Adipose tissue (tissue), 3 donors: ENCODE data around the gene AMH. TPM values are rescaled to one million over a fixed set of nuclear protein-coding genes. Genes with fewer than 3 reads are reported as not detected.
"Not testable (repeated sequence)": the region's sequence is repeated elsewhere in the genome, so short reads cannot be mapped to it uniquely, and the experiment has no call there.

ENCODE experiments used
- H3K27ac ChIP-seq: one replicate; pipeline ENCODE4 v1.5.1; 2013; ENCODE audit warnings: low read depth, low read length
- WGBS, 3 donors: extraction: QIAGEN DNeasy Blood & Tissue Kit; methylation state at CpG; one replicate each; pipeline ENCODE4 v1.1.7; 2013; 5-methylcytosine and 5-hydroxymethylcytosine counted together
- polyA plus RNA-seq, 3 donors: library from polyadenylated mRNA; stranded (reverse); fragments of 200-250 nt; gene quantifications; one replicate each; pipeline ENCODE4 v1.2.3, GENCODE V29; 2013
- donor health status: healthy with polysubstance abuse.
- donor health status: Bipolar disorder and iron deficiency.
- donor health status: healthy.

The AMH gene
- polyA plus RNA-seq = under 1 TPM; 0.45 to 0.67 (median 0.59) TPM

GRCh38 chr19:2249010-2249866, at the start of gene AMH:
AMH (plus strand) TSS chr19:2249323; CDS start chr19:2249333, 10 bp downstream.
- no peak within 1 kb of the TSS for H3K27ac ChIP-seq
- 71 to 76% (median 74%) methylated on average over 26 to 27 of the region's 27 CpGs for WGBS, 3 donors

- 91 to 95% (median 93%) methylated on average over 35 to 37 of the region's 37 CpGs for WGBS, 3 donors
- H3K27ac ChIP-seq = no peak overlapping the region
Measured at GRCh38 chr19:2199861-2200623, 49.1 kb upstream of the AMH start.

- WGBS, 3 donors = 95 to 96% (median 96%) methylated on average over 50 of the region's 50 CpGs
- H3K27ac ChIP-seq = not testable (repeated sequence)
Measured at GRCh38 chr19:2200624-2201294, 48.4 kb upstream of the AMH start.

- H3K27ac ChIP-seq = no peak overlapping the region
- WGBS, 3 donors = 92 to 95% (median 94%) methylated on average over 21 of the region's 21 CpGs
Measured at GRCh38 chr19:2201473-2202148, 47.5 kb upstream of the AMH start.

DNA sequence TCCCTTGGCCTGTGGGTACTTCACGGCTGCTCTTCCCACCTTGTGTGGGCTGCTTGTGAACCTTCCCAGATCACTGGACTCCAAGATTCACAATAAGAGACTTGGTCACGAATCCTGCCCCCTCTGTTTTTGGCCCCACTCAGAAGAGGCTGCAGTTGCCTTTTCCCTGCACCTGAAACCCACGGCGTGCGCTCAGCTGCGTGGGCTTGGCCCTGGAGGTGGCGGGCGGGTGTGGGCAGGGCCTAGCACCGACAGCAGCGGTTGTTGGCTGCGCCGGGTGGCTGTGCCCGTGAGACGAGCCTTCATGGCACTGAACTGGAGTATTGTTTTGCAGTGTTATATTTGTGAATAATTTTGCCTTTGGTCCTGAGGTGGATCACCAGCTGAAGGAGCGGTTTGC, 46.8 kb upstream of the AMH start:
- H3K27ac ChIP-seq = no peak overlapping the region
- 91 to 95% (median 92%) methylated on average over 15 of the region's 15 CpGs for WGBS, 3 donors

- WGBS, 3 donors = 88 to 95% (median 94%) methylated on average over 15 of the region's 15 CpGs
- no peak overlapping the region for H3K27ac ChIP-seq
Measured at GRCh38 chr19:2207008-2207407, 42.1 kb upstream of the AMH start.

DNA sequence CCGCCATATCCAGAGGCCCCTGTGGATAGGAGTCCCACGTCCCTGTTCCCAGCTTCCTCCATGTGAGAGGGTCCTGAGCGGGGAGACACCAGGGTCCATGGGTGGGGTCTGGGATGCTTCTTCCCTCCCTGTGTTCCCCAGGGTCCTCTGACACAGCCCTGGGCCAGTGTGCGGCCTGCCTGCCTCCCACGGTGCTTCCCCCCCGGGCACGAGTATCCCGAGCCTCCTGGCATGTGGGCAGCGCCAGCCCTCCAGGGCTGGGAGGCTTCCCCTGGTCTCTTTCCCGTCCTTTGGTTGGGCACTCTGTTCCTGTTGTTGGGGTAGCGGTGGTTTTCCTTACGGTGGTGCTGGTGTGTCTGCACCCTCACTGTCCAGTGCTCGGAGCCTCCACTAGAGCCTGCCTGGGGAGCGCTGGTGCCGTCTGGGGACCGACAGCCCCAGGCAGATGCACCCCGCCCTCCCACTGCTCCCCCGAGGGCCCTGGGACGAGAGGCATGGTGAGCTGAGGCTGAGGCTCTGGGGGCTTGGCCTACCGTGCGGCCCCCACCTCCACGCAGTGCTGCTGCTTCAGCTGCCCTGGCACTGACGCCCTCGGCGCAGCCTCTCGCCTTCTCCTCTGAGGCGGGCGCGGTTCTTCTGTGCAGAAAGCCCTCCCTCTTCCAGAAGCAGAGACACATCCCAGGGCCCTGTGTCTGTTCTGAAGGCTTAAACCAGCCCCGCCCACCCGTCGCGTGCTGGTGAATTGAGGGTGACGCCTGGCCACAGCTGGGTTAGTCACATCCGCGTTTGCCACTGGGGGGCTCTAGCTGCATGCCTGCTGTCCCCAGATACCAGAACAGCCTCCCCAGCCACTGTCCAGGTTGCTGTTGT, 40.9 kb upstream of the AMH start:
- H3K27ac ChIP-seq = no peak overlapping the region
- 55 to 76% (median 63%) methylated on average over 35 to 36 of the region's 36 CpGs for WGBS, 3 donors

DNA sequence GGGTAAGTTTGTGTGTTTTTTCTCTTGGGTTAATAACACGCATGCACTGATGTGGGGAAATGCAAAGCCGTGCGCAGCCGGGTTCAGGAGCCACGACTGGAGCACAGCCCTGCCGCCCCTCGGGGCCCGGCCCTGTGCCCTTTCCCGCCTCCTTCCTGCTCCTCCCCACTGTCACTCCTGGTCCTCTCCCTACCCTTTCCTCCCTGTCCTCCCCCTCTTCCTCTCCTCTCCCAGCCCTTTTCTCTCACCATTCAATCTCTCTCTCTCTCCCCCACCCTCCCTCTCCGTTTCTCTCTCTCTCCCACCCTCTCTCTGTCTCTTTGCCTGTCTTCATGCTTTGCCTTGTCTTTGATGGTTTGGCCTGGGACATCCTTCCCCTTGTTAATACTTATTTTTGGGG, 40.1 kb upstream of the AMH start:
- H3K27ac ChIP-seq = no peak overlapping the region
- WGBS, 3 donors = 51 to 70% (median 54%) methylated on average over 9 to 10 of the region's 10 CpGs

- no peak overlapping the region for H3K27ac ChIP-seq
- WGBS, 3 donors = 85 to 89% (median 87%) methylated on average over 15 to 17 of the region's 17 CpGs
Measured at GRCh38 chr19:2209408-2209807, 39.7 kb upstream of the AMH start.

GRCh38 chr19:2210206-2210605, 38.9 kb upstream of the AMH start:
- no peak overlapping the region for H3K27ac ChIP-seq
- 88 to 92% (median 88%) methylated on average over 20 to 21 of the region's 21 CpGs for WGBS, 3 donors

- 93 to 96% (median 96%) methylated on average over 33 of the region's 33 CpGs for WGBS, 3 donors
- H3K27ac ChIP-seq = no peak overlapping the region
Measured at GRCh38 chr19:2210987-2211740, 38.0 kb upstream of the AMH start.

DNA sequence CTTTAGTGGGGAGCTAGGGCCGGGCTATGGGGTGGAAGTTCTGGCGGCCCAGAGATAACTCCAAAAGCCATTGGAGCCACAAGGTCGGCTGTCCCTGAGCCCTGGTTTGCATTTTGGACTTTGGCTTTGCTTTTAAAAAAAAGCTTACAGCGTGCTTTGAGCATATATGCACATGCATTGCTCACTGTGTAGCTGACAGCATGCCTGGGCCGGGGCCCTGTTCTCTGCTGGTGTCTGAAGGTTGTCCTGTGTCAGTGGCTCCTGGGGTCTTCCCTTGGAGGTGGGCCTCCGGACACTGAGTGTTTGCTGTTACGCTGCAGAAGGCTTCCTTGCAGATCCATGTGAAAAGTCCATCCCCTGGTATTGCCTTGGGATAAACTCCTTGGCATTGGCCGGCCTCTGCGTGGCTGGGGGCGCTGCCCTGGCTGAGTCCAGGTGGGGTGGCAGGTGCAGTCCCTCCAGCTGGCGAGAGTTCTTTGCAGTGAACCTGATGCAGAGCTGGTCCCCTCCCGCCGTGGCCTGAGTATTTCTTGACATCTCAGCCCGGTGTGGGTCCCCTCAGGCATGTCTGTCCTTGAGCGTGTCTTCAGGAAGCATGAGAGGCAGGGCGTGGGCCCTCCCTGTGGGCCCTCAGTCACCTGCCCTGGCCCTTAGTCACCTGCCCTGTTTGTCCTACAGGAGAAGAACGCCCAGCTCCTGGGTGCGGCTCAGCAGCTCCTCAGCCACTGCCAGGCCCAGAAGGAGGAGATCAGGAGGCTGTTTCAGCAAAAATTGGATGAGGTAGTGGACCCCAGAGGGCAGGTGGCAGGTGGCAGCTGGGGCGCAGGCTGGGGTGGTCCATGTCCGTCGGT, 36.0 kb upstream of the AMH start:
- H3K27ac ChIP-seq = no peak overlapping the region
- WGBS, 3 donors = 87 to 94% (median 91%) methylated on average over 21 of the region's 21 CpGs

GRCh38 chr19:2213799-2214198, 35.3 kb upstream of the AMH start:
- WGBS, 3 donors = 81 to 90% (median 86%) methylated on average over 26 of the region's 26 CpGs
- H3K27ac ChIP-seq = no peak overlapping the region

GRCh38 chr19:2214251-2214650, 34.9 kb upstream of the AMH start:
- WGBS, 3 donors = 87 to 94% (median 90%) methylated on average over 17 of the region's 17 CpGs

DNA sequence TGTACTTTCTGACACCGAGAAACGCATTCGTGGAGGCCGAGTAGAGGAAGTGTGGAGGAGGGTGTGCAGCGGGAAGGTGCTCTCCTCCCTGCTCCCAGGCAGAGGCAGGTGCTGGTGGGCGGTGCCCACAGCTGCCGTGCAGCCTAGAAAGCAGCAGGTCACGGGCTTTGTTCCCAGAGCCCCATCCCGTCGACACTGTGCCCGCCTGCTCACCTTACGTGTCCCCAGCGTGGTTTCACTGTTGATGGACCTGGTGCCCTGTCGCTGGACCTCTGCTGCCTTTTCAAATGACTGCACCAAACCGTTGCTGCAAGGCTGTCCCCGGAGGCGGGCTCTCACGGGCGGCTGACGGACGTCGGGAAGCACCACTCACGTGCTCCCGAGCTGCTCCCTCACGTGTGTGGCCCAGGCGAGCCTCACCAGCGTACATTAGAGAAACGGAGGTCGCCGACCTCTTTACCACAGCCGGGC, 33.8 kb upstream of the AMH start:
- no peak overlapping the region for H3K27ac ChIP-seq
- 84 to 87% (median 84%) methylated on average over 31 of the region's 31 CpGs for WGBS, 3 donors

More at GRCh38 chr19:2214251-2214650, 34.9 kb upstream of the AMH start:
- no peak overlapping the region for H3K27ac ChIP-seq
